NCI-H187 (cell line): ENCODE measurements around the gene ERBB4.

ENCODE experiments used
- DNase-seq, 2 experiments: peaks; one replicate each; lab custom pipeline; 2025; lab: John Stamatoyannopoulos, UW

Gene ERBB4

GRCh38 chr2:212007972-212008371 is 530.6 kb downstream of the ERBB4 start:
- DNase-seq, result no peak

- DNase-seq, result peak in 1 of 2 experiments; percentile 1
These were observed 533.4 kb downstream of the ERBB4 start for GRCh38 chr2:212005085-212005671.

DNA sequence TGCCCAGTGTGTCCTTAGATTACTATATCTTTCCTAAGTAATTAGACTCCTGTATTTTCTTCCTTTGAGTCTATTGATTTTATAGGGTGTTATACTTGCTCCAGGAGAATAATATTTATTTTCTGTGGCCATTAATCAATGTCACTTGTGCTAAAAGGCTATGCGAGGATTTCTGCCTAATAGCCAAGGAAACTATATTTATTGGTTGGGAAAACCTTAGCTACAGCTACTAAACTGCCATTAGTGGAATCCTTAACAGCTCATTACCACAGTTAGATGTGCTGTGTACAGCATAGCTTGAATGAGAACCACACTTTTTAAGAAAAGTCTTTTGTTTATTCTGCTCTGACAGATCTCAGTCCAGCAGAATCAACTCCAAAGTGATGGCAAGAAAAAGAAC is 537.3 kb downstream of the ERBB4 start:
- DNase-seq, result no peak

DNA sequence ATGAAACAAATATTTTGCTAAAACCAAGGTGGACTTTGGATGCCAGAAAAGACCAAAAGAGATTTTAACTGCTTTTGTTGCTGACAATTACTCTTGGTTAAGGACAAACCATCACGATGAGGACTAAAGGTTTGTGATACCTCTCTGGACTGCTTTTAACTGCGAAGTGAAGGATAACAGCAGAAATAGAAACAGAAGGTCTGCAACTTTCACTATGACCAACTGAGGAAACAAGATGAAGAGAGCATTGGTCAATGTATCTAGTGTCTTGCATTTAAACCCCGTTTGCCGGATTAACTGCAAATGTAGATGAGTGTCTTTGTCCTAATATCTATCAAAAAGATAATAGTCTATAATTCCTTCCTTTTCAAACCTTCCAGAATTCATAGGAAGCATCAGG is 541.7 kb downstream of the ERBB4 start:
- no peak for DNase-seq

- no peak for DNase-seq
These were observed 543.8 kb downstream of the ERBB4 start for GRCh38 chr2:211994806-211995205.

- DNase-seq, result no peak
These were observed 548.3 kb downstream of the ERBB4 start for GRCh38 chr2:211990335-211990734.

DNA sequence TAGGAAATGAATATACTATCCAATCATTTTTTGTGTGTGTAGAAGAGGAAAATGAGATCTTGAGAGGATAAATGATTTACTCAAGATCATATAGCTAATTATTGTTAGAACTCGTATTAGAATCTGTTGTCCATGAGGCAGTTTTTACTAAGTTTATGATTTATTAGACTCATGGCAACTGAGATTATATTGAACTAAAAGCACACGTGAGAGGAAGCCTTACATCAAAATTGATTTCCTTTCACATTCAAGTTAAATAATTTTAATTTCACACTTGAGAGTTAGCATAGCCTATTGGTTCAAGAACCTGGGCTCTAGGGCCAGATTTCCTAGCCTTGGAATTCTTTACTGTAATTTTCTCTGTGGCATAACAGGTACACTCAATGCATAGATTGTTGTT is 552.3 kb downstream of the ERBB4 start:
- DNase-seq, result no peak

GRCh38 chr2:211985393-211985792 is 553.2 kb downstream of the ERBB4 start:
- no peak for DNase-seq

DNA sequence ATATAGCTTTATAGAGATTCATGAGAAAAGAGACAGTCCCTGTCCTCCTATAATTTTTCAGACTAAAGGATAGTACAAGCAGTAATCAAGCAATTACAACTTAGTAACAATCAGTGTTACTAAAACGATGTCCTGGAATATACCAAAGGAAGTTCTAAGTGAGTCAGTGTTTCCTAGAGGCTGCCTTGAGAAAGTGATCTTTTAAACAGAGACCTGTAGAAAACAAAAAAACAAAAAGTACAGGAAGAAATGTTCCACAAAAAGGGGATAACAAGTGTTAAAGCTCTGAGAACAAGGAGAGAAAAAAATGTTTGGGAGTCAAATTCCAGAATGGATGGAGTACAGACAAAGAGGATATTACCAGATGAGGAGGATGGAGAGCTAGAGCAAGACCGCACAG is 556.4 kb downstream of the ERBB4 start:
- no peak for DNase-seq

DNA sequence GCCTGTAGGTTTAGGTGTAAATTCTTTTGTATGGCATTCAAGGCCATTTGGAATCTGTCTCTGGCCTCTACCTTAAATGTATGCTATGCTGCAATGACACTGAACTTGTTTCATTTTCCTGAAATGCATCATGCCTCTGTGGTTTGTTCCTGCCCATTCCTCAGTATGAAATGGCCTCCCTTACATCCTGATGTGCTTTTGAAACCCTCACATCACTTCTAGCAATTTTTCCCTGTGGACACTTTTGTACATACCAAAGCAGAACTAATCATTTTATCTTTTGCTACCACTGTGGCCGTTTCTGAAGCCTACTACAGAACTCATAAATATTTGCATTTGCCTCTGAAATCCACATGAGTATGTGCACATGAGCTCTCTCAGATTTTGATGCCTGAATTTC is 557.2 kb downstream of the ERBB4 start:
- no peak for DNase-seq

GRCh38 chr2:211976076-211976475 is 562.5 kb downstream of the ERBB4 start:
- DNase-seq, result no peak

- no peak for DNase-seq
These were observed 571.4 kb downstream of the ERBB4 start for GRCh38 chr2:211967234-211967633.

GRCh38 chr2:211963969-211964368 is 574.6 kb downstream of the ERBB4 start:
- DNase-seq, result no peak

DNA sequence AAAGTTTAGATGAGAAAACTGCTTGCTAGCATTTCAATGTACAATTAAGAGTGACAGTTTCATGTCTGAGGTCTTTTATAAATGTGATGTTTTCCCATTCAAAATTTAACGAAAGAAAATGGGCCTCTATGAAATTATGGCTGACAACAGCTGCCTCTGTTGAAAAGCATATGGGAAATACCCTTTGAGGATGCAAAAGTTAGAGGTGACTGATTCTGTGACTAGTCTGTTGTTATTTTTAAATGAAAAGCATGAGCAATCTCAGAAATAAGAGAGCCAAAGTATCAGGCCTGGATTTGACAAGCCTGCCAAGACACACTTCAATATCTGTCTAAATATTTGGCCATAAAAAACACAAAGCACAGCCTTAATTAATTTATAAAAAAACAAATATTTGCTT is 580.8 kb downstream of the ERBB4 start:
- no peak for DNase-seq

- DNase-seq, result no peak
These were observed 583.0 kb downstream of the ERBB4 start for GRCh38 chr2:211955648-211956047.

- no peak for DNase-seq
These were observed 589.7 kb downstream of the ERBB4 start for GRCh38 chr2:211948932-211949331.

- DNase-seq, result no peak
These were observed 591.6 kb downstream of the ERBB4 start for GRCh38 chr2:211946960-211947359.

- no peak for DNase-seq
These were observed 594.0 kb downstream of the ERBB4 start for GRCh38 chr2:211944572-211944971.

- no peak for DNase-seq
These were observed 596.4 kb downstream of the ERBB4 start for GRCh38 chr2:211942153-211942552.

- DNase-seq, result no peak
These were observed 597.3 kb downstream of the ERBB4 start for GRCh38 chr2:211941216-211941747.

- no peak for DNase-seq
These were observed 599.4 kb downstream of the ERBB4 start for GRCh38 chr2:211939177-211939576.

GRCh38 chr2:211934811-211935210 is 603.8 kb downstream of the ERBB4 start:
- no peak for DNase-seq

GRCh38 chr2:211931314-211931713 is 607.3 kb downstream of the ERBB4 start:
- DNase-seq, result no peak

DNA sequence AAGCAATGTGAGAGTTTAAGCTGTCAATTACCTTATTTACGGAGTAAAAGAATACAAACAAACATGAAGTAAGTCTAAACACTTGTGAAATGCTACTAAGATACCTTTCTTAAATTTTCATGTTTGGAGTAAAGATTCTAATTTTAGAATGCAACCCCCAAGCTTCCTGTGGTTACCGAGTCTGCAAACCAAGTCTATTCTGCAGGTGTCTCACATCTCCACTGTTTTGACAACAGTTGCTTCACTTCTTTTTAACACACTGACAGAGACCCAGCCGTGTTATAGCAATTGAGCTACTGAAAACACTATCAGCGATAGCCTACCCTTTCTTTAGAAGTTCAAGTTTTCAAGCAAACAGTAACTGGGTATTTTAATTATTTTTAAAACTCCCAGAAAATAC is 608.3 kb downstream of the ERBB4 start:
- DNase-seq, result no peak
